Epidermal melanocyte (primary cell): ENCODE results near the gene SNAPC3.
"Not testable (repeated sequence)": the region's sequence is repeated elsewhere in the genome, so short reads cannot be mapped to it uniquely, and the experiment has no call there.

ENCODE experiments used
- DNase-seq: peaks from one replicate; pipeline ENCODE4 v3.0.0; 2011; ENCODE audit warnings: low spot score; ENCODE audit not compliant: insufficient read length

The SNAPC3 gene

GRCh38 chr9:15422372-15423230, at the start of gene SNAPC3:
TSS of gene SNAPC3 (plus strand) at chr9:15422876. CDS start at chr9:15422880, 4 bp downstream.
- peak; percentile 82 for DNase-seq

DNA sequence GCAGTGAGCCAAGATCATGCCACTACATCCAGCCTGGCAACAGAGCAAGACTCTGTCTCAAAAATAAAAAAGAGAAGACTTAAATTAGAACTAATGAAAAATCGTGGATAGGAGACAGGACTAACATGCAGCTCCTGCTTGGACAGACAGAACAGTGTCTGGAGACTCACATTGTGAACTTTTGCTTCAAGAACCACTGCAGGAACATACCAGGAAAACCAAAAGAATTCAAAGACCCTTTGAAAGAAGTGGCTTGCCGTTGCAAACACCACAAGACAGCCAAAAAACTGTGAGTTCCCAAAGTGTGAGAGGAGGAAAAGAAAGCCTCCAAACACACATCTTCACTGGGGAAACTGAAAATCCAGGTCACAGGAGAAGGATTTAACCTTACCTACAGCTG, 48.8 kb upstream of the SNAPC3 start:
- no peak for DNase-seq

- no peak for DNase-seq
Measured at GRCh38 chr9:15374310-15374709, 48.4 kb upstream of the SNAPC3 start.

DNA sequence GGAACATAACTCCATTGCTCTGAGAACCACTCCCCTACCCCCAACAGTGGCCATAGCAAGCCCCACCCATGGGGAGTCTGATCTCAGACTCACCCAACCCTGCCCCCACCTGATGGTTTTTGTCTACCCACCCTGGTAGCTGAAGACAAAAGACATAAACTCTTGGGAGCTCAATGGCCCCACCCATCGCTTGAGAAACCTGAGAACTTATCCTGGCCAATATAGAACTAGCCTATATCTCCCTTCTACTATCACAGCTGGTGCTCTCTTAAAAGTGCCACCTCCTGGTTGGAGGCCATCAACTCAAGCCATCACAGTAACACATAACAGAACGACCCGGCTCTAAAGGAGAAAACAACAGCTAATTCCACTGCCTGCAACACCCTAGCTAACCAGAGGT, 47.9 kb upstream of the SNAPC3 start:
- no peak for DNase-seq

DNA sequence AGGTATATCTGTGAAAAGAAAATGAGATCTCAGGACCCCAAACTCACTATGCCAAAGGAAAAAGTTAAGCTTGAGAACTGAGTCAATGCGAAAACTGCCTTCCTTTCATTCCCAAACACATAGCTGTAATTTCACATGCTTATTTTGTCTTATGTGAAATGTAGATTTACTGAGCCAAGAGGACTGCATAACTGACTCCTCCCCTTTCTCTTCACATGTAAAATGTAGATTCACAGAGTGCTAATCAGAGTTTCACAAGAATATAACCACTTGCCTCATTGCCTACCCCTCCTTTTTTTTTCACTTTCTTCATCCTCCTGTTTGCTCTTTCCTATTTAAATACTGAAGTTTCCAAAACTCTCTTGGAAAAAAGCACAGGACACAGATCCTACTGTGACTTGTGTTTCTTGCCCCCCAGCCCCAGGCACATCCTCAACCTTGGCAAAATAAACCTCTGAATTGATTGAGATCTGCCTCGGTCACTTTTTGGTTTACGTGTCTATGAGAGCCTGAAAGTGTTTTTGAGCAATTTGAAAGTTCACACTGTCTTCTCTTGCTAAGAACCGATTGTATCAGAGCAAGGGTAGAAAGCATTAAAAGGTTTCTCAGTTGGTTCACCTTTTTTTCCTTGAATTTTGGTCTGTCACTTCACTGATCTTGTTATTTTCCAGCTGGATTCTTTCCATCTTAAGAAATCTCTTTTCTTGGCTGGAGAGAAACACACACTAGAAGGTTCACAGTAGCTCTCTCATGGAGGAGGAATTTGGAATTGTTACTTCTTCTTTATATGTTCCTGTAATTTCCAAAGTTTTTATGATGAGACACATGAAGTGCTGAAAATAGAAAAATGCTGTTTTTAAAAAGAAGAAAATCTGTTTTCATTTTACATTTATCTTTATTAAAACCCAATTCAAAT, 44.8 kb upstream of the SNAPC3 start:
- DNase-seq: no peak

DNA sequence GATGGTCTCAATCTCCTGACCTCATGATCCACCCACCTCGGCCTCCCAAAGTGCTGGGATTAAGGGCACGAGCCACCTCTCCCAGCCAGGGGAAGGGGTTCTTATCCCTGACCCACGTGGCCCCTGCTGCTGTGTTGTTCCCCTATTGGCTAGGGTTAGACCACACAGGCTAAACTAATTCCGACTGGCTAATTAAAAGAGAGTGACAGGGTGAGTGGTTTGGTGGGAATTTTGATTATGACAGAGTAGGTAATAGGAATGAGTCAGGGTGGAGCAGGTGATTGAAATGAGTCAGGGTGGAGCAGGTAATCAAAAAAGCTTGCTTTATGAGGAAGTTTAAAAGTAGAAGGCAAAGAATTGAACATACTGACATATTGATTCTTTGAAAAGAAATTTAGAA, 43.4 kb upstream of the SNAPC3 start:
- DNase-seq: not testable (repeated sequence)

DNA sequence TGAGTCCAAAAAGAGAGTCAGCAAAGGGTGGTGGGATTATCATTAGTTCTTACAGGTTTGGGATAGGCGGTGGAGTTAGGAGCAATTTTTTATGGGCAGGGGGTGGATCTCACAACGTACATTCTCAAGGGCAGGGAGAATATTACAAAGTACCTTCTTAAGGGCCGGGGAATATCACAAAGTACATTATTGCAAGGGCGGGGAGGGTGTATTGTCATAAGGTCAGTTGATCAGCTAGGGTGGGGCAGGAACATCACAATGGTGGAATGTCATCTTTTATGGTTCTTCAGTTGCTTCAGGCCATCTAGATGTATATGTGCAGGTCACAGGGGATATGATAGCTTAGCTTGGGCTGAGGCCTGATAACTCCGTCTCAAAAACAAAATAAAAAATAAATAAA, 42.8 kb upstream of the SNAPC3 start:
- not testable (repeated sequence) for DNase-seq

DNA sequence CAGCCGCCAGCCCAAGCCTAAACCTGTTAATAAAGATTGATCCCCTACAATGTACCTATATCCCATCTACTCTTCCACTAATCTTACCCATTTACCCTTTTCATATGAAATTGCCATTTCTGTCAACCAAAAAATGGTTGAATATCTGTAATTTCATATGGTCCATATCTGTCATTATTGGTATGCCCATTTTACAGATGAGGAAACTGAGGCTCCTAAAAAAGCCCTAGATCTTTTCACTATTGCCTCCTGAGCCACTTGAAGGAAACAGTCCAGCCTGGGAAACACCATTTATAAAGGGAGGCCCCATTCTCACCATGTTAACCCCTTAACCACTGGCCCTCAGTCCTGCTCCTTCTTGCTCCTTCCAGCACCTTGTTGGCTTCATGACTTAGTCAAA, 41.2 kb upstream of the SNAPC3 start:
- DNase-seq: no peak

DNA sequence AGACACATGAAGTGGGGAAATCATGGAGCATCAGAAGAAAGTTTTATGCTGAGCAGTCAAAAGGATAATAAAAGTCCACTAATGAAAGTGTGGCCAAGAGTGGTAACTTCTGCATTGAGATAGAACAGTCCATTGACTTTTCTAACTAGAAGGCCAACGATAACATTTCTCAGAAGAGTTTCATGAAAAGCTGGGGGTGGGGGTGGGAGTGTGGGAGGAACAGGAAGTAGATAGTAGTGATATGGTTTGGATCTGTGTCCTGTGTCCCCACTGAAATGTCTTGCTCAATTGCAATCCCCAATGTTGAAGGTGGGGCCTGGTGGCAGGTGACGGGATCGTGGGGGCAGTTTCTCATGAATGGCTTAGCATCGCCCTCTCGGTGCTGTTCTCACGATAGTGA, 36.2 kb upstream of the SNAPC3 start:
- DNase-seq: no peak

DNA sequence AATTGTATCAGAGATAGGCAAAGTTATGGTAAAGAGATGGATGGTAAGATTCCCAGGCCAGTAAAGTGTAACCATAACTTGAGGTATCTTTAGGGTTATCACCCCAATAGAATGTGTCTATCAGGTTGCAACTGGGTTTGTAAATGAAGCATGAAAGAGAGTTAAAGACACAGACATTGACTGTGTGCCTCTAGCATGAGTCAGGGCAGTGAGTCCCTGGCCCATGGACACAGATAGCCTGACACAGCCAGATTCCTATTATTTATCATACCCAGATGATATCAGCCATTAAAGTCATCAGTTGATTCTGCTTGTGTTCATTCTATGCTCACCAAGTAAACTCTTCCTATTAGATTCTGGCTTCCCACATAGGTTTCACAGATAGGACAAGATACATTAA, 33.5 kb upstream of the SNAPC3 start:
- no peak for DNase-seq

DNA sequence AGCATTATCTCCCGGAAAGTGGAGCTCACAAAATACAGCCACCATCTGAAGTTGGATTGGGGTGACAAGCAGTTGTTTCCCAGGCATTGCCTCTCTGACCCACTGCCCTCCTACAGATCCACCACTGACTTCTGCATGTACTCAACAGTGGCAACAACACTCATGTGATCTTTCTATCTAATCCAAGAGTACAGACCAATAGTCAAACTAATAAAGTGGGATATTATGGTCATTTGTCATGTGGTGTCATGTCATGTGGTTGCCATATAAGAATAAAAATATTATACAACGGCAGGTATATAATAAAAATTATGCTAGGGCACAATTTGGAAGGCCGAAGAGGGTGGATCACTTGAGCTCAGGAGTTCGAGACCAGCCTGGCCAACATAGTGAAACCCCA, 33.0 kb upstream of the SNAPC3 start:
- DNase-seq: no peak

GRCh38 chr9:15390201-15390600, 32.5 kb upstream of the SNAPC3 start:
- DNase-seq: no peak

DNA sequence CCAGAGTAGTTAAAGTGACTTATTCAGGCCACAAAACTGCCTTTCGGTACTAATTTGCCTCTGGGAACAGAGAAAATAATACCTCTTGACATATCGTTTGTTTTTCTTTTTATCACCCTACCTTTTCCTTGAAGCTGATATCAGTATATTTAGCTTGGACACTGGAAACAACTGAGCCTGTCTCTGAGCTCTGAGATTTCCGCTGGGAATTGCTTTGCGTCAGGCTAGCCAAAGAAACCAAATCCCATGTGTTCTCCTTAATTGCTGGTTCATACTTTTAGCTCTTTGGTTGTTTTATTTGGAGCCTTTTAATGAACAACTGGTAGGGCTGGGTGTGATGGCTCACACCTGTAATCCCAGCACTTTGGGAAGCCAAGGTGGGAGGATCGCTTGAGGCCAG, 30.3 kb upstream of the SNAPC3 start:
- DNase-seq: no peak

DNA sequence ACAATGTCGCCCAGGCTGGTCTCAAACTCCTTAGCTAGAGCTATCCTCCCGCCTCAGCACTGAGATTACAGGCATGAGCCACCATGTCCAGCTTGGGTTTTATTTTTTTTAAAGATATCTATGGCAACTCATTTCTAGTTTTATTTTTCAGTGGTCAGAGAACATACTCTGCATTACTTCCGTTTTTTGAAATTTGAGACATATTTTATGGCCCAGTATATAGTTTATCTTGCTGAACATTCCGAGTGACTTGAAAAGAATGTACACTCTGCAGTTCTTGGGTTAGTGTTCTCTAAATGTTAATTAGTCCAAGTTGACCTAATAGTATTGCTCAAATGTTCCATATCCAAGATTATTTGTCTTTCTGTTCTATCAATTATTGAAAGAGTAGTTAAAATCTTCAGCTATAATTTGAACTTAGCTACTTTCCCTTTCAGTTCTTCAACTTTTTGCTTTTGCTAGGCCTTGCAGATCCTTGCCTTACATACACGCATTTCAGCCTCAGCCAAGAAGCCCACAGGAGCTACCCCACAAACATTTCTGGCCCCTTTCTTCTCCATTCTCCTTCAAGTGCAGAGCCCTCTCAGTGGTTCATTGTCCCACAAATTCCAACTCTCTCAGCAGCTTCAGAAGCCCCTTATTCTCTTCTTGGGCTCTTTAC, 22.3 kb upstream of the SNAPC3 start:
- DNase-seq: no peak

GRCh38 chr9:15401266-15401665, 21.4 kb upstream of the SNAPC3 start:
- no peak for DNase-seq

DNA sequence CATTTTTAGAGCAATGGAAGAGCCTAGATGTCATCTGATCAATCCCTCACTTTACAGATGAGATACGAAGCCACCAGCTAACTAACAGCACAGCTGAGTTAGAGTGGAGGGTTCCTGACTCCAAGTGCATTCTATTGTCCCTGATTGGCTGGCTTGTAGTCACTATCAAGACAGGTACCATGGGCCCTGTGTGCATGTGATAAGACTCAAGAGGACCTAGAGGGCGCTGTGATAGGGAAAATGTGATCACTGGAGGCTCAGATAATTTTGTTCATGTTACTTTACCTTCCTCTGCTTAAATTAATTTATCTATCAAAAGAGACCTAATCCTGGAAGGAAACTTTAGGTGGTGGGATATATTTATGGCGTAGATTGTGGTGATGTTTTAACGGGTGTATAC, 19.5 kb upstream of the SNAPC3 start:
- DNase-seq: no peak

- DNase-seq: no peak
Measured at GRCh38 chr9:15404171-15404570, 18.5 kb upstream of the SNAPC3 start.

DNA sequence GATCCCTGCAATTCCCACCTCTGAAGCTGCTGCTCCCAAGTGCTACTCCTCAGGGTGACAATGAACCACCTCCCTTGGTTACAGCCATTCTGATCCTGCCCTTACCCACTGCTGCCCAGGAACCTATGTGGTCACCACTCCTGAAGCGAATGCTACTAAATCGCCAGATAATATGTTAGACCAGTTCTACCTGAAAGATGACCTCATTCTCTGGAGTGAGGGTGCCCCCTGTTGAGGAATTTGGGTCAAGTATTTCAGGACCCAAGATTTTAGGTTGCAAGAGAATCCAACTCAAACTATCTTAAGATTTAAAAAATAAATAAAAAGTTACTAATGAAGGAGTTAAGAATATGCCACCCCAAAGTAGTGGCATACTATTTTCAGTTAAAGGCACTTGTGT, 5.8 kb upstream of the SNAPC3 start:
- no peak for DNase-seq

DNA sequence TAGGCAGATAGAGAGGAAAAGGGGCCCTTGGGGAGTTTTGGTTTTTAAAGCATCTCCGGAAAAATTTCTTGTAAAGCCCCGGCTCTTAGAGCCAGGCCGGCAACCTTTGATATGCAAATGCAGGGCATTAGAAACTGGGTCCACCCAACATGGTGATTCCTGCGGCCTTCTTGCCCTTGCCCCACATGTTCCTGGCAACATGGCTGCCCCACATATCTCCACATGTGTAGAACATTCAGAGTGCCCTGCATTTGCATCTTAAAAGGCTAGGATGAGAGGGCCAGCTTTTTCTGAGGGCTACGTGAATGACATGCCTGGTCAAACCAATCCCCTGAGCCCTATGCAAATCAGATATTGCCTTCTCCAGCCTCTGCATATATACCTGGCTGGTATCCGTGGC, 5.0 kb upstream of the SNAPC3 start:
- DNase-seq: no peak

DNA sequence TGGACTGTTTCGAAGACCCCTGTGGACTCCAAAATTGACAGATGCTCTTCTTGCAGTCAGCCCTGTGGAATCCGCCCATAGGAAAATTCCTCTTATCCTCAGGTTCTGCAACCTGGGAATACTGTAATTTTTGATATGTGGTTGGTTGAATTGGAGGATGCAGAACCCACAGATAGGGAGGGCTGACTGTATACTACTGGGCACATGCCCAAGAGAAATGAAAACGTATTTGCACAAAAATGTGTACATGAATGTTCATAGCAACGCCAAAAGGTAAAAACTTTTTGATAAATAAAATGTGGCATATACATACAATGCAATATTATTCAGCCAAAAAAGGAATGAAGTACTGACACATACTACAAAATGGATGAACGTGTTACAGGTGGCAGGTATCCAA, 1.9 kb upstream of the SNAPC3 start:
- DNase-seq: no peak

DNA sequence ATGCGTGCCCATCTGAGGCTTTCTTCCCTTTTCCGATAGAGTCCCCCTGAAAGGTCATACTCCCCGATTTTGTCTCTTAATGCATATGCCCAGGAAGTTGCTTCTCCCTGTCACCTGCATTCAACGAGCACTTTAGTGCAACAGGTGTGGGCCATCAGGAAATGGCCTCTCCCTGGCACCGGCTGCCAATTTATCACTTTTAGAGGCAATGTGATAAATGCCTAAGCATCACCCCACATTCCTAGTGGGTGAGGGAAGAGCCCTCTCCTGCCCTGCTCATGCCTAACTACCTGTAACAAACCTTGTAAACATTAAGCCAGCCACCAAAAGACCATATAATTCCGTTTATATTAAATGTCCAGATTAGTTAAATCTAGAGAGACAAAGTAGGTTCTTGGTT, 1.1 kb upstream of the SNAPC3 start:
- no peak for DNase-seq

DNA sequence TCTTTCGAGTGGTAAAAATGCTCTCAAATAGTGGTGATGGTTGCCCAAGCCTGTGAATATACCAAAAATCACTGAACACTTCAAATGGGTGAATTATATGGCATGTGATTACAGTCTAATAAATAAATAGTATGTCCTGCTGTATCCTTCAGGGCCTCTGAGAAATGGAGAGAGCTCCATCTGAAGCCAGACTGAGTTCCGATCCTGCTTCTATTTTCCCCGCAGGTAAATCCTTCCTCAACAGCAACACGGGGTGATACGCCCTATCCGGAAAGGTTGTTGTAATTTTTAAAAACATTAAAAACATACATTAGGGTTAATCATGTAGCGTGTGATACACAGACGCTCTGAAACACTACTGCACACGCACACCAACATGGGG, 695 bp upstream of the SNAPC3 start:
- no peak for DNase-seq
